ENCODE results near the gene DUOX1.

GRCh38 chr15:45115312-45115820 lies 14.4 kb upstream of the DUOX1 start:
- no peak for TF ChIP-seq POU6F1 (CRISPR knock-in tag; IDR thresholded peaks at IDR 0.05; ENCODE audit: borderline replicate concordance, low read depth)
- no peak for TF ChIP-seq PATZ1 (CRISPR knock-in tag; IDR thresholded peaks at IDR 0.05; ENCODE audit: borderline replicate concordance)
- TF ChIP-seq SNAI2 (CRISPR knock-in tag; IDR thresholded peaks at IDR 0.05), result no peak
- no peak for TF ChIP-seq ZC3H10 (CRISPR knock-in tag; IDR thresholded peaks at IDR 0.05)
- TF ChIP-seq TOX (CRISPR knock-in tag; IDR thresholded peaks at IDR 0.05; ENCODE audit: borderline replicate concordance), result no peak
- TF ChIP-seq GLIS3 (CRISPR knock-in tag; IDR thresholded peaks at IDR 0.05), result no peak

Data from SK-N-SH treated with all-trans-retinoic acid at 6 μM for 48 hours (cell line).